Measurements from ENCODE around the gene VIPR2. TPM values are rescaled to one million over a fixed set of nuclear protein-coding genes. Genes with fewer than 3 reads are reported as not detected.
"Not testable (repeated sequence)": the region's sequence is repeated elsewhere in the genome, so short reads cannot be mapped to it uniquely, and the experiment has no call there.

Gene VIPR2
- polyA plus RNA-seq, 1 donor from 2014 or later, result 0.51 TPM

DNA sequence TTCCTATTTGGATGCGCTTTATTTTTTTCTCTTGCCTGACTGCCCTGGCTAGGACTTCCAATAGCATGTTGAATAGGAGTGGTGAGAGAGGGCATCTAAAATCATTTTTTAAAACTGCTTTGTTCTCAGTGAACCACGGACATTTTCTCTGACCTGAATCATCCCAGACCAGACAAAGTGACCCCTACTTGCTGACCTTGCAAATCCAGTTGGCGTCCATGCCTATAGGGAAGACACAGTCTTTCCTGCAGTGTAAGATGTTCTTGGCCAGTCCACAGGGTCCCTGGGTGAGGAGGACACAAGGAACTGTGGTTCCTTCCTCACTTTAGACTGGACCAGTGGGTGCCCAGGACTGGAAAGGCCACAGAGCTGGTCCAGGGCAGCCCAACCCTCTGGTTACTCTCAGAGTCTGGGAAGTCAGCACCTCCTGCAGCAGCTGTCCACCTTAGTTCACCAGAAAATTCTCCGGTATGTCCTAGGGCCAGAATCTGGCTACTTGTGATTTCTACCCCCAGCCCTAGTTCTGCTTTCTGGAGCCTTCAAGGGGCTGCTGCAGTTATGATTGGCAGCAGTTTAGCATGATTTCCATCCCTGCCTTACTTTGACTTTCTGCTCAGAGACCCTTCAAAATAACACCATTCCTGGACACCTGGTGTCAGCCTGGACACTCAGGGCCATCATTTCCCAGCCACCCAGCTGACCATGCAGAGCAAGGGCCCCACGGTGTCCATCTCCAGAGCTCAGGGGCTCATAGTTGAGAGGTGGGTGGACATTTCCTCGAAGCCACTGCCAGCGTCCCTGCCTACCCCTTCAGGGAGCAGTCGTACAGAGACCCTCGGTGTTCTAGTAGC is 19.3 kb downstream of the VIPR2 start:
- H3K9me3 ChIP-seq (ENCODE audit: low read length), result no peaks in the 10 kb centered on the region

DNA sequence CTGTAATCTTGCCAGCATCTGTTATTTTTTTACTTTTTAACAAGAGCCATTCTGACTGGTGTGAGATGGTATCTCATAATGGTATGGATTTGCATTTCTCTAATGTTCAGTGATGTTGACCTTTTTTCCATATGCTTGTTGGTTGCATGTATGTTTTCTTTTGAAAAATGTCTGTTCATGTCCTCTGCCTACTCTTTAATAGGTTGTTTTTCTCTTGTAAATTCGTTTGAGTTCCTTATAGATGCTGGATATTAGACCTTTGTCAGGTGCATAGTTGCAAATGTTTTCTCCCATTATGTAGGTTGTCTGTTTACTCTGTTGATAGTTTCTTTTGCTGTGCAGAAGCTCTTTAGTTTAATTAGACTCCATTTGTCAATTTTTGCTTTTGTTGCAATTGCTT is 20.9 kb downstream of the VIPR2 start:
- not testable (repeated sequence) for H3K9me3 ChIP-seq (ENCODE audit: low read length); H2AFZ ChIP-seq (ENCODE audit: low read depth, low read length); H3K36me3 ChIP-seq (ENCODE audit: insufficient read depth, low read length); H3K4me3 ChIP-seq (ENCODE audit: low read length); H3K27me3 ChIP-seq (ENCODE audit: insufficient read depth, low read depth, low read length); H4K20me1 ChIP-seq (ENCODE audit: insufficient read depth); H3K27ac ChIP-seq (ENCODE audit: low read length); H3K9me2 ChIP-seq (ENCODE audit: insufficient read depth, low read length); H3F3A ChIP-seq (ENCODE audit: insufficient read depth, low read length, poor library complexity, severe bottlenecking); H3K4me2 ChIP-seq (ENCODE audit: low read length); H3K9ac ChIP-seq (ENCODE audit: low read length); H3K79me2 ChIP-seq (replicated peaks; ENCODE audit: insufficient read depth, low read length)

More for the DNA sequence above, 19.3 kb downstream of the VIPR2 start:
- no peaks in the 10 kb centered on the region for H3K36me3 ChIP-seq (ENCODE audit: insufficient read depth, low read length)
- no peak overlapping the region for H3K9ac ChIP-seq (ENCODE audit: low read length)
- H3F3A ChIP-seq (ENCODE audit: insufficient read depth, low read length, poor library complexity, severe bottlenecking), result no peaks in the 10 kb centered on the region
- no peak overlapping the region for H3K4me3 ChIP-seq (ENCODE audit: low read length)
- no peak overlapping the region for H3K4me2 ChIP-seq (ENCODE audit: low read length)
- no peaks in the 10 kb centered on the region for H3K79me2 ChIP-seq (replicated peaks; ENCODE audit: insufficient read depth, low read length)
- no peaks in the 10 kb centered on the region for H3K9me2 ChIP-seq (ENCODE audit: insufficient read depth, low read length)
- no peaks in the 10 kb centered on the region for H4K20me1 ChIP-seq (ENCODE audit: insufficient read depth)
- H3K27me3 ChIP-seq (ENCODE audit: insufficient read depth, low read depth, low read length), result no peaks in the 10 kb centered on the region
- TF ChIP-seq MXI1 (conservative IDR thresholded peaks at IDR 0.05; ENCODE audit: poor library complexity, severe bottlenecking) (no peak), SMC3 (conservative IDR thresholded peaks at IDR 0.05; ENCODE audit: poor library complexity) (no peak), POLR2AphosphoS5 (IDR thresholded peaks at IDR 0.05) (no peak), RAD21 (conservative IDR thresholded peaks at IDR 0.05) (no peak), TAF1 (IDR thresholded peaks at IDR 0.05; ENCODE audit: low read depth) (no peak), EZH2 (IDR thresholded peaks at IDR 0.05; ENCODE audit: borderline replicate concordance, insufficient read depth, low read length, poor library complexity, severe bottlenecking) (no peak), EP300 (conservative IDR thresholded peaks at IDR 0.05; ENCODE audit: poor library complexity, severe bottlenecking) (no peak)
- TF ChIP-seq, protein P1, sequence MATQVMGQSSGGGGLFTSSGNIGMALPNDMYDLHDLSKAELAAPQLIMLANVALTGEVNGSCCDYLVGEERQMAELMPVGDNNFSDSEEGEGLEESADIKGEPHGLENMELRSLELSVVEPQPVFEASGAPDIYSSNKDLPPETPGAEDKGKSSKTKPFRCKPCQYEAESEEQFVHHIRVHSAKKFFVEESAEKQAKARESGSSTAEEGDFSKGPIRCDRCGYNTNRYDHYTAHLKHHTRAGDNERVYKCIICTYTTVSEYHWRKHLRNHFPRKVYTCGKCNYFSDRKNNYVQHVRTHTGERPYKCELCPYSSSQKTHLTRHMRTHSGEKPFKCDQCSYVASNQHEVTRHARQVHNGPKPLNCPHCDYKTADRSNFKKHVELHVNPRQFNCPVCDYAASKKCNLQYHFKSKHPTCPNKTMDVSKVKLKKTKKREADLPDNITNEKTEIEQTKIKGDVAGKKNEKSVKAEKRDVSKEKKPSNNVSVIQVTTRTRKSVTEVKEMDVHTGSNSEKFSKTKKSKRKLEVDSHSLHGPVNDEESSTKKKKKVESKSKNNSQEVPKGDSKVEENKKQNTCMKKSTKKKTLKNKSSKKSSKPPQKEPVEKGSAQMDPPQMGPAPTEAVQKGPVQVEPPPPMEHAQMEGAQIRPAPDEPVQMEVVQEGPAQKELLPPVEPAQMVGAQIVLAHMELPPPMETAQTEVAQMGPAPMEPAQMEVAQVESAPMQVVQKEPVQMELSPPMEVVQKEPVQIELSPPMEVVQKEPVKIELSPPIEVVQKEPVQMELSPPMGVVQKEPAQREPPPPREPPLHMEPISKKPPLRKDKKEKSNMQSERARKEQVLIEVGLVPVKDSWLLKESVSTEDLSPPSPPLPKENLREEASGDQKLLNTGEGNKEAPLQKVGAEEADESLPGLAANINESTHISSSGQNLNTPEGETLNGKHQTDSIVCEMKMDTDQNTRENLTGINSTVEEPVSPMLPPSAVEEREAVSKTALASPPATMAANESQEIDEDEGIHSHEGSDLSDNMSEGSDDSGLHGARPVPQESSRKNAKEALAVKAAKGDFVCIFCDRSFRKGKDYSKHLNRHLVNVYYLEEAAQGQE (IDR thresholded peaks at IDR 0.05; ENCODE audit: borderline replicate concordance), result no peak
- TF ChIP-seq, protein P2, sequence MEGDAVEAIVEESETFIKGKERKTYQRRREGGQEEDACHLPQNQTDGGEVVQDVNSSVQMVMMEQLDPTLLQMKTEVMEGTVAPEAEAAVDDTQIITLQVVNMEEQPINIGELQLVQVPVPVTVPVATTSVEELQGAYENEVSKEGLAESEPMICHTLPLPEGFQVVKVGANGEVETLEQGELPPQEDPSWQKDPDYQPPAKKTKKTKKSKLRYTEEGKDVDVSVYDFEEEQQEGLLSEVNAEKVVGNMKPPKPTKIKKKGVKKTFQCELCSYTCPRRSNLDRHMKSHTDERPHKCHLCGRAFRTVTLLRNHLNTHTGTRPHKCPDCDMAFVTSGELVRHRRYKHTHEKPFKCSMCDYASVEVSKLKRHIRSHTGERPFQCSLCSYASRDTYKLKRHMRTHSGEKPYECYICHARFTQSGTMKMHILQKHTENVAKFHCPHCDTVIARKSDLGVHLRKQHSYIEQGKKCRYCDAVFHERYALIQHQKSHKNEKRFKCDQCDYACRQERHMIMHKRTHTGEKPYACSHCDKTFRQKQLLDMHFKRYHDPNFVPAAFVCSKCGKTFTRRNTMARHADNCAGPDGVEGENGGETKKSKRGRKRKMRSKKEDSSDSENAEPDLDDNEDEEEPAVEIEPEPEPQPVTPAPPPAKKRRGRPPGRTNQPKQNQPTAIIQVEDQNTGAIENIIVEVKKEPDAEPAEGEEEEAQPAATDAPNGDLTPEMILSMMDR (IDR thresholded peaks at IDR 0.05; ENCODE audit: poor library complexity, severe bottlenecking), result no peak
- H3K27ac ChIP-seq (ENCODE audit: low read length), result no peak overlapping the region
- no peak overlapping the region for H2AFZ ChIP-seq (ENCODE audit: low read depth, low read length)

DNA sequence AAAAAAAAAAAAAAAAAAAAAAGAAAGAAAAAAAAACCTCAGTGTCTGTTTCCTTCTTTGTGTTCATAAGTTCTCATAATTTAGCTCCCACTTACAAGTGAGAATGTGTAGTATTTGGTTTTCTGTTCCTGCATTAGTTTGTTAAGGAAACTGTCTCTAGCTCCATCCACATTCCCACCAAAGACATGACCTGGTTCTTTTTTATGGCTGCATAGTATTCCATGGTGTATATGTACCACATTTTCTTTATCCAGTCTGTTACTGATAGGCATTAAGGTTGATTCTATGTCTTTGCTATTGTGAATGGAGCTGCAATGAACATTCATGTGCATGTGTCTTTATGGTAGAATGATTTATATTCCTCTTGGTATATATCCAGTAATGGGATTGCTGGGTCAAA is 21.4 kb downstream of the VIPR2 start:
- H4K20me1 ChIP-seq (ENCODE audit: insufficient read depth); H3K9me3 ChIP-seq (ENCODE audit: low read length); H3K4me3 ChIP-seq (ENCODE audit: low read length); H3K9me2 ChIP-seq (ENCODE audit: insufficient read depth, low read length); H3K27ac ChIP-seq (ENCODE audit: low read length); H3K27me3 ChIP-seq (ENCODE audit: insufficient read depth, low read depth, low read length); H3K9ac ChIP-seq (ENCODE audit: low read length); H3F3A ChIP-seq (ENCODE audit: insufficient read depth, low read length, poor library complexity, severe bottlenecking); H3K79me2 ChIP-seq (replicated peaks; ENCODE audit: insufficient read depth, low read length); H3K36me3 ChIP-seq (ENCODE audit: insufficient read depth, low read length); H3K4me2 ChIP-seq (ENCODE audit: low read length); H2AFZ ChIP-seq (ENCODE audit: low read depth, low read length): not testable (repeated sequence)

All from neural cell (in vitro differentiated cells).